T-helper 2 cell (primary cell): ENCODE data around the gene EPG5.
"Not testable (repeated sequence)": the region's sequence is repeated elsewhere in the genome, so short reads cannot be mapped to it uniquely, and the experiment has no call there.

ENCODE experiments used
- DNase-seq, 5 experiments: peaks; one replicate each; pipeline versions ENCODE4 v3.0.0 to v3.0.0-alpha.2; 2012 to 2022

EPG5 gene

DNA sequence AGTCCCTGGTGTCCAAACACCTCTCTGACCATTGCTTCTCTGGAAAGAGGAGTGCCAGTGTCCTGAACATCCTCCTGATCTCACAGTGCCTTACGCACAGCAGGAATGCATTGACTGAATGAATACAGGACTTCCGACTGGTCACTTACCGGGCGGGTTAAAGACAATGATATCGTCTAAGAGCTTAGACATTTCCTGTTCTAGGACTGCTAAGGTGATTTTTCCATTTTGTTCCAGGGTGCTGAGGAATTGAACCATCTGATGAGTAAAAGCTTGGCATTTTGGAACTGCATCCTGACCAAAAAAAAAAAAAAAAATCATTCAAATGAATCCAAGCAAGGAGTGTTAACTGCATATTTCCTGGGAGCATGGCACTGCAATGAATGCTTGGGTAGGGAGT, 101.7 kb downstream of the EPG5 start:
- no peak for DNase-seq

DNA sequence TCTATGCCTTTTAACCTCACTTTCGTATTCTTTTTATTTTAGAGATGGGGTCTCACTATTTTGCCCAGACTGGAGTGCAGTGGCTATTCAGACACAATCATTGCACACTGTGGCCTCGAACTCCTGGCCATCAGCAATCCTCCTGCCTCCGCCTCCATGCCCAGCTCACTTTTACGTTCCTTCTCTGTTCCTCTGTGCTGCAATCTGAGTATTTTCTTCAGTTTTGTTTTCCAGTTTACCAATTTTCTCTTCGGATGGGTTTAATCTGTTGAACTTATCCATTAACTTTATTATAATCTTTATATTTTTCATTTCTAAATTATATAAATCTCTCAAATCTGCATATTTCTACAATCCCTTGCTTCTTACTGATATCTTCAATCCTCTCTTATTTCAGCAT, 103.0 kb downstream of the EPG5 start:
- DNase-seq = no peak

DNA sequence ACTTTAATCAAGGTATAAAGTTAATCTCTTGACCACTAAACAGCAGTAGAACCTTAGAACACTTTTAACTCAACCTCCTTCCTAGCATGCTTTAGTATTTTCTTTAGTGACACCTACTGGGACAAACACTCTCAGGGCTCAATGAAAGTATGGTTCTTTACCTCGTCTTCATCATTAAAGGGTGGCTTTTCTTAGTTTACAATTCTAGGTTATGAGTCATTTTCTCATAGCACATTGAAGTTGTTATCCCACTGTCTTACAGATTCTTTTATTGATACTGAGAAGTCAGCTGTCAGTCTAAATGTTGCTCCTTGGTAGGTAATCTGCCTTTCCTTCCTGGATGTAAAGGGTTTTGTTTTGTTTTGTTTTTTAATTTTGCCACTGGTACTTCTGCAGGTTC, 103.7 kb downstream of the EPG5 start:
- peak in 1 of 5 experiments; percentile 6 for DNase-seq

DNA sequence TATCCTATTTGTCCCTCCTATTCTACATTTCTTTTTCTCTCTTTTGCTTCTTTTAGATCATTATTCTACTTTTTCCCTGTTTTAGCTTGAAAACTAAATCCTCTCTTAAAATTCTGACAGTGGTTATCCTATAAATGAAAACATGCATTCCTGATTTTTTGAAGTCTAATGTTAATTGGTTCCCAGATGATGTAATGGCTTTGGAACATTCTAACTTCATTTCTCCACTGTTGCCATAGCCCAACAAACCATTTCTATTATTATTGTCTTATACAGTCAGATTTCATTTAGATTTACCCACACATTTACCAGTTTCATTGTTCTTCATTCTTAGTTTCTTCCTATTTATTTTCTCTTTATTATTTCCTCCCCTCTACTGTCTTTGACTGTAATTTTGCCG, 105.2 kb downstream of the EPG5 start:
- DNase-seq = no peak

DNA sequence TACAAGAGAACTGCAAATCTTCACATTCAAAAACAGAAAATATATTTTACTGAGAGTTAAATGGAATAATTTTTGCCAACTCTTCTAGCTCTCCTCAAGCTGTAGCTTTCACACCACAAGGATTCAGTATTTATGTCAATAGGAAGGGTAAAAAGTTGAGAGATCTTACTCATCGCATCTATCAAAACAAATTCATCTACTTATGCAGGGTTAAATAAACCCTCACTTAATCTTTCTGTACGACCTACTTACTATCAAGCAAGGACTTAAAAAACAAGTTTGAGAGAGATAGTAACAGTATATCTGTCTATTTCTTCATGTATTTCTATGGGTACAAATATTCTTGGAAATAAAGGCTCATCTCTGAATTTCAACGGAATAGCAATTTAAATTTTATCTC, 106.2 kb downstream of the EPG5 start:
- DNase-seq = no peak

DNA sequence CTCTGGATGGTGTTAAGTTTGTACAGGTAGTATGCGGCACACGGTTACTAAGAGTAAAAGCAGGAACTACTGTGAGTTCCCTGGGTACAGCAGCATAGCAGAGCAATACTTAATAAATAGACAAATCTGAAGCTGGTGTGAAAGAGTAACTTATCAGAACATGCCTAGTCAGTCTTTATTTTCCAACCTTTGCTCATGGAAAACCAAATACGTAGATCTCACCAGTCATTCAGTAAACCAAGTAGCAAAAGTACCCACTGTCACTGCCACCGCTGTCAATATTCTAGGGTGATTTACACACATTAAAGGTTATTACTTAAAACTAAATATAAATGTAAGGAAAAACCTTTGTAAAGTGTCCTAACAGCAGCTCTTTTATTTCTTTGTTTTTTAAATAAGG, 106.6 kb downstream of the EPG5 start:
- no peak for DNase-seq

DNA sequence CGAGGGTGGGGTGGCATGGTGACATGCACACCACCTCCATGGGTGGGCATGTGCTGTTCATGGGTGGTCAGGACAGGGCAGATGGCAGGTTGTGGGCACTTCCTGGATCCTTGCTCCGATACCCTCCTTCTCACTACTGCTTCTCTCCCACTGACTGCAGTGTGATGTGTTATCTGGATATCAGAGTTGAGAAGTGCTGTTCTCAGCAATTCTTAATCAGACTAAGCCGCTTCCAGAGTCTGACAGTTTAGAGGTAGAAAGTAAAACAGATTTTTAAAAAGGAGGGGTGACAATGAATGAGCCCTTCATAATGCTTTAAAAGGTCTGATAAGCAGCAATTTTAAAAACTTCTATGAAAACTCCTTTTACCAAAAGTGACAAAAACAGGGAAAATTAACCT, 107.8 kb downstream of the EPG5 start:
- DNase-seq = no peak

DNA sequence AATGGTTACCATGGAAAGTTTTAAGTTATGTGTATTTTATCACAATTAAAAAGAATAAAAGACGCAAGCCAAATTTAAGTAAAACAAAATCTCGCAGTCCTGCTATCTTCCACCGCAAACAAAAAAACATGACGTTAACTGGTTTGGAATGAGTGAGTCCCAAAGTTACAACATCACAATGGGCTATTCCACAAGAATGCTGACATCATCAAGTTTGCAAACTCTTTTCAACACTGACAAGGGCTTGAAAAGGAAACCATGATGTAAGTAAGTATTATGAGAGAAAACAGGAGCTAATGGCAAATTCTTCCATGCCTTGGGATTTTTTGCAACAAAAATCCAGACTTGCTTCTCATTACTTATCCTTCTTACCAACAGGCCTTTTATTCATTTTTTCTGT, 110.6 kb downstream of the EPG5 start:
- no peak for DNase-seq

DNA sequence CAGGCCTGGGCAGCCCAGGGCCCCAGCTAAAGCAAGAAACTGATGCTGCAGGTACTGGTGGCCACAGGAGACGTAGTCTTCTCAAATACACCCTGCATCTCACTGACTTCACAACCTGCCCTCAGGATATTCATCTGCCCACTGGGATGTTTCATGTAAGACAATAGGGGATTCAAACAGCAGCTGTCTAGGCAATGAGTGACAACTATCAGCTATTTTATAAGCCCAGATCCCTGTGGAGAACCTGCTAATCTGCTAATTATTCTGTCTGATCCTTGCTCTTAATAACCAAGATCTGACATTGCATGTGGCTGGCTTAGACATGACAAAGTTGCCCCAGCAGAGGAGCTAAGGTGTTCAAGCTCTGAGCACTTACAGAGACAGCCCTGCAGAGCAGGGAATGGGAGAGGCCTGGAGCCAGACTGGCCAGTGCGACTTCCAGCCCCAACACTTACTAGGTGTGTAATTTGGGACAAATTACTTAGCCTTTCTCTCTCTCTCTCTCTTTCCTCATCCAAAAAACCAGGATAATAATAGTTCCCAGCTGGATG, 113.0 kb downstream of the EPG5 start:
- DNase-seq = no peak

DNA sequence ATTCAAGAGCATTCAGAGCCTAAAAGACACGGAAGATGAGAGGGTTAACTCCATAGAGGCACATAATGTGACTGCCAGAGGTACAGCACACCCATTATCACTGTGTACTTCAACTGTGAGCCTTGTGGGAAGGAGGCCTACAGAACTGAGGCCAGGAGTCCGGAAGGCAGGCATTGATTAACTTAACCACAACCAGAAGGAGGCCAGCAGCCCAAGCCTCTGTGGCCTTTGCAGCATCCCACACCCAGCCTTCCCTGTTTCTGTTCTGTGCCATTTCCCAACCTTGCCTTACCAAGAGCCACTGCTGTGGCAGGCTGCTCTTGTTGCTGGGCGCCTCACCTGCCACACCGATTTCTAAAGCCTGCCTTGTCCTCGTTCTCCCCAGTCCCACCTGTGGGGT, 114.5 kb downstream of the EPG5 start:
- DNase-seq = no peak

DNA sequence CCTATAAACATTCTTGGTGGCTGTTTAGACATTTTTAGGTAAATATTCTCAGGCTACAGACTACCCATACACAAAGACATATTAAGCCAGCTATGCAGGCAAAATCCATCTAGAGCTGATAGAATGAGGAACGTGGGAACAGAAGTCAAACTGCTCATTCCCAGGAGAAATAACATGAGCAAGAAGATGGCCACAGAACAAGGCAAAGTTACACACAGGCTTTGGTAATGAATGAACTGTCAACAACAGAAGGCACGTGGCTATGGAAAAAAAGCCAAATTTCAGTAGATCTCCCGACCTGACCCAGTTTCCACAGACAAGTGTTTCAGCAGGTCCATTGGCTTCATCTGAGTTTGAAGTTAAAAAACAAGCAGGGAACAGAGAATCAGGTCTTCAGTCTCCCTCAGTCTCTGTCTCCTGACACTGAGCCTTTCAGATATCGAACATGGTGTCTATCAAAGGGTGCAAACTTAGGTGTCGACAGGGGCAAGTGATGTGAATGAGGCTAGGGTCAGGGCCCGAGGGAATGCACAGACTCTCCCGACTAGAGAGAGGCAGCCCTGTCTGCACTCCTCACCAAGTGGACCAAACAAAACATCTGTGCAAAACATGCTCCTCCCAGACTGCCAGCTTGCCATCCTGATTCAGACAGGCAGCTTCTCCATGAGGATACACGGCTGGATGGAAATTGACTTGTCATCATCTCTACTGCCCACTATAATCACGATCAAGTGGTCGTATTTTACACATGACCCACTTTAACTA, 115.8 kb downstream of the EPG5 start:
- DNase-seq = no peak

DNA sequence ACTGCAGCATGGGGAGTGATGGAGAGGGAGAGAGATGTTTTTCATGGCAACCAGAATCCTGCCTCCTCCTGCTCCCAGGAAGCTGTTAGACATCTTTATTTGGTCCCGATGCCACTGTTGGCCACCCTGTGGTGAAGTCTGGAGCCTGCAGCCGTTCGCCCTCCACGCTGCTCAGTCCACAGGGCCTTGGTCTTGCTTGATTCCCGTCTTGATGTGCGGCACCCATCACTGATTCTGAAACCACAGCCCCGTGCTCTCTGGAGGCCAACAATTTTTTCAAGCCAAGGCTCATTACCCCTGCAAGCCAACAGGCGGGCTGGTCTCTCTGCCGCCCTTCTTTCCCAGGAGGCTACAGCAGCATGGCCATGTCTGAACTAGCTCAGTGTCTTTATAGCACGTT, 117.1 kb downstream of the EPG5 start:
- no peak for DNase-seq

DNA sequence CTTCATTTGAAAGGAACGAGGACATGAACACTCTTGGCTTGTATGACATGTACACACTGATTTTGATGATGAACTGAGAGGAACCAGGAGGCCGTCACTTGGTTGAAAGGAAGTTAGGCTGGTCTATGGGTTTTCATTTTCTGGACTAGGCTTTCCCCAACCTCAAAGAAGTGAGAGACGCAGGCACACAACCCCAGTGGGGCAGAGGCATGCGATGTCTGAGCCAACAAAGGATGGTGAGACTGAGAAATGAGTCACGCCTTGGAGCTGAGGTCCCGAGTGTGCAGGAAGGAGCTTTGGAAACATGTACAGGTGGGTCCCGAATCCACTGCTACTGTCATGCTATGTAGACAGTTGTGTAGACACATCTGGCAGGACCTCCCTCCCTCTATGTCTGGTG, 117.6 kb downstream of the EPG5 start:
- DNase-seq = no peak

DNA sequence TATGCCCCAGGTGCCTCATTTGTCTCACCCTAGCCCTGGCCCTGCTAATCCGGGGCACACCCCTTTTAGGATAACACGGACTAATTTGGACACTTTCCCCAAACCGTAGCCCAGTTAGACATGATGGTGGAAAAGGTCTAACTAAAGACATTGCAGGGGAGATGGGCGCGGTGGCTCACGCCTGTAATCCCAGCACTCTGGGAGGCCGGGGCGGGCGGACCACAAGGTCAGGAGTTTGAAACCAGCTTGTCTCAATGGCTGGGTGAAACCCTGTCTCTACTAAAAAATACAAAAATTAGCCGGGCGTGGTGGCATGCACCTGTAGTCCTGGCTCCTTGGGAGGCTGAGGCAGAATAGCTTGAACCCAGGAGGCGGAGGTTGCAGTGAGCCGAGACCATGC, 118.5 kb downstream of the EPG5 start:
- not testable (repeated sequence) for DNase-seq

DNA sequence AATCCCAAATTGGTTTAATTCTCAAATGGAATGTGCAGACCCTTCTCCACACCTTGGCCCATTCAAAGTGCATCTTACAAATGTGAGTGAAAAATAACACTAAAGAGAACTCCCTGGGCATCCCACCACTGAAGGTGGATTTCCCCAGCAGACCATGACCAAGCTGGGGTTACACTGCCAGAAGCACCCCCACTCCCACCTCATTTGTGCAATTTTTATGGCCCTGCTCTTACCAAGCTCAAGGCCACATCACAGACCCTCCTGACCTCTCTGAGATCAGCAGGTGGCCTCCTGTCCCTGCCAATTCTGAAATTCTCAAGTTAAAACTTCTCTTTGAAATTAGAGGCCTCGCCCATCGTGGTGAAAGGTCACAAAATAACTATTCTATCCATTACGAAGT, 120.0 kb downstream of the EPG5 start:
- no peak for DNase-seq

DNA sequence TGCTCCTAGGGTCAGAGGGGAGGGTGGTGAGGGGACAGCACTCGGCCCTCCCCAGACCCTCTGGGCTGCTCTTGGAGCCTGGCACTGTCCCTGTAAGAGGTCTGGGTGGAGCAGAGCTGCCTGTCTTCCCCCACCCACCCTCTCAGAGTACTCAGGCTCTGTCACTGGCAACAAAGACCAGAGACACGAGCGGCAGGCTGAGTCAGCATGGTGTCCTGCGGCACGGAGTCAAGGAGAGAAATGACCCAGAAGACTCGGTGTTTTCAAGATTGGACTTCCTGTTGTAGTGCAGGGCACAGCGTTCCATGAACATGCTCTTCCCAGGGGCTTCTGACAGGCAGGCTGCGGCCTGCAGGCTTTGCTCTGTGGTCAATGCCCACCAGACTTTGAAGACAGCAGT, 121.7 kb downstream of the EPG5 start:
- no peak for DNase-seq

DNA sequence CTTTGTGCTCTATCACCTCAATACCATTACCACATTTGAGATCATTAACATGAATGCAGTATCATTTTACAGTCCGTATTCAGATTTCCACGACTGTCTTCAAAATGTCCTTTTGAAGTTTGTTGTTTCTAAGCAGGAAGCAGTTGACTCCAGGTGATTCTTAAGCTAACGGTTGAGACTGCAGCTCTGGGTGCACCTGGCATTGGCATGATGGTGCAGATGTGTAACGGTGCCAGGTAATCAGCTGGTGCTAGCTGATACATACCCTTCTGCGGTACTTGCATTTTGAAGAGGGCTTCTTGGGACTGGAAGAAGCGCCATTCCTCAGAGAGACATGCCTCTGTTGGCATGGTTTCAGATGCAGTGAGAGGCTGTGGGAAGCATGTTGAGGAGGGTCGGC, 122.2 kb downstream of the EPG5 start:
- no peak for DNase-seq

DNA sequence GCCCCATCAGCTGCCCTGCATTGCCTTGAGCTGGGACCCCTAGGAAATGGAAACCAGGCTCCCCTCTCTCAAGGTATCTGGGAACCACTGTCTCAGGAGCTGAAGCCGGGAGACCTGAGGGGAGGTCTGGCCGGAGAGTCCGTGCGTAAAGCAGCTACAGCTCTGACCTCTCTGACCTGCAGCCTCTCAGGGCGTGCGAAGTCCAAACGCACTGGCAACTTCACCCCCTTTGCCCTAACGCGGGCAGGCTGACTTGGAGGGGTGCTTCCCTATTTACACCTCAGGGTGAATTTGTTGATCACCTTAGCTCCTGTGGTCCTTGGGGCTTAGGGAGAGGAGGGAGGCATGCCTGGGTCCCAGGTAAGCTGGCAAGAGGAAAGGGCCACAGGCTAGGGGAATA, 124.1 kb downstream of the EPG5 start:
- DNase-seq = no peak

DNA sequence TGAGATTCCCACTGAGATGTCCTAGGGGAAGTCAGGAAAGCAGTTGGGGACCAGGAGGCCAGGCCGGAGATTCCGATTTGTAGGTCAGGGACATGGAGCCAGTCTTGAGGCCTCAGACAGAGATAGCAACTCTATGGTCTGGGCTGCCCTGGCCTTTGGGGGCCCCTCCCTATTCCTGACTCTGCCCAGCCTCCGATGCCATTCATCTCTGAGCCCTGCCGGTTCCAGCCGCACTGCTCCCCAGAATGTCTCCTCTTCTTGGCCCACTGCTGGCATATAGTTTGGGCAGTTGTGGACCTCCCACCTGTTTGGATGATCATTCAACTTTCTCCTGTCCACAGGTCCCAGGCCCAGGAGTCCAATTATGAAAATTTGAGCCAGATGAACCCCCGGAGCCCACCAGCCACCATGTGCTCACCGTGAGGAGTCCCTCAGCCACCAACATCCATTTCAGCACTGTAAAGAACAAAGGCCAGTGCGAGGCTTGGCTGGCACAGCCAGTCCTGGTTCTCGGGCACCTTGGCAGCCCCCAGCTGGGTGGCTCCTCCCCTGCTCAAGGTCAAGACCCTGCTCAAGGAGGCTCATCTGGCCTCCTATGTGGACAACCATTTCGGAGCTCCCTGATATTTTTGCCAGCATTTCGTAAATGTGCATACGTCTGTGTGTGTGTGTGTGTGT, 125.2 kb downstream of the EPG5 start:
- DNase-seq = no peak

DNA sequence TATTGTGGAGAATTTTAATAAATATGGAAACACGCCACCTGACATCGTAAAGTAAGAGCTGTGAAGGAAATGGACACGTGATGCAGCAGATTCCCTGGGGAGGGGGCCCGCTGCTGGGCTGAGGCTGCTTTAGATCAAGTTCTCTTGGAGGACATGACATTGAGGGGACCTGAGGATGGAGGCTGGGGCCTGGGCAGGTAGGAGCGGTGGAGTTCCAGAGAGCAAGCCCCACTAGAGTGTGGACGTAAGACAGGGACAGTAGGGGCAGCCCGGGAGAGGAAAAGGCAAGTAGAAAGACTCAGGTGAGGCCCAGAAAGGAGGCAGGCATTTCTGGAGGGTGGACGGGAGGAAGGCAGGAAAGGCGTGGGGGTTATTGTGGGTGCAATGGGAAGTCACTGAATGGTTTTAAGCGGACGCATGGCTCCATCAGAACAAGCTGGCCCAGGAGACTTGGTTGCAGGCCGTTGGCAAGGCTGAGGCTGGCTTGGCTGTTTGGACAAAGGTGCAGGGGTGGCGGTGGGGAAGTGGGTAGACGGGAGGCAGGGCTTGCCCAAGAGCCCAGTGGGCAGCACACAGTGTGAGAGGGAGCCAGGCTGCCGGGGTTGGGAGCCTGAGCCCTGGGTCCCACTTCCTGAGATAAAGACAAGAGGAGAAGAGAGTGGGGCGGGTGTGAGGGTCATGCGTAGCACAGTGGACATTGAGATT, 125.9 kb downstream of the EPG5 start:
- DNase-seq = no peak

DNA sequence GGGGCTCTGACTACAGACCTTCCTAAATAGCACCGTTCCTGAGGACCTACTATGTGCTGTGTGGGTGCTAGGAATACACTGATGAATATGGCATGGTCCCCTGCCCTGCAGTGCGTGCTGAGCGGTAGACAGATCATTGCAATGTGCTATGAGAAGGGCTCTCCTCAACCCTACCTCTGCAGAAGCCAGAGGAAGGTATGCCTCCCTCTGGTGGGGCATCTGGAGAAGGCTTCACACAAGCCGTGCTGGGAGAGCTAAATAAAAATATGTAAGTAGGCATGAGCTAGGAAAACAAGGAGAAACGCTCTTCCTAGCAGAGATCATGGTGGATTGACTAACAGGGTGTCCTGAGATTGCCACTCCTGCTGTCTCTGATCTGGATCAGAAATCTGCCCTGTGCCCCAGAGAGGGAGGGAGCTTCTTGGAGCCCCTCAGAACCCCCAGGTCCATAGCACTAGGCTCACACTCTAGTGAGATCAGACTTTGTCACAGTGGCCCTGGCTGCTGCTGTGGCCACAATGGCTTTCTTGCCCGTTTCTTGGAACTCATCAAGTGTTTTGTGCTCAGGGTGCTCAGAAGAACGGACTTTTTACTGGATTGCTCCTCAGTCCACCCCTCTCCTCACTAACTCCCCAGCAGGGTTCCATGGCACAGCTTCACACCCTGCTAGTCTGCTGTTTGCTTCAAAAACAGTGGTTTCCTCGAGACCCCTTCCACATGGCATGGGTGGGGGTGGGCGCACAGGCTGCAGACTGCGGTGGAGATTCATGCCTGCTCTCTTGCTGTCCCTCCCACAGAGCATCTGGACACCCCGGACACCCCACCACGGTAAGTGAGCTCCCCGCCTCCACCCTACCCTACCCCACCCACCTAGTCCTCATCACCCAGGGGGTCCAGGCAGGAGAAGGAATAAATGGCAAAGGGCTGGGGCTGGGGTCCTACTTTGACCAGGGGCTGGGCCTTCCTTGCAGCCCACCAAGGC, 127.4 kb downstream of the EPG5 start:
- peak in 1 of 5 experiments; percentile 49 for DNase-seq

DNA sequence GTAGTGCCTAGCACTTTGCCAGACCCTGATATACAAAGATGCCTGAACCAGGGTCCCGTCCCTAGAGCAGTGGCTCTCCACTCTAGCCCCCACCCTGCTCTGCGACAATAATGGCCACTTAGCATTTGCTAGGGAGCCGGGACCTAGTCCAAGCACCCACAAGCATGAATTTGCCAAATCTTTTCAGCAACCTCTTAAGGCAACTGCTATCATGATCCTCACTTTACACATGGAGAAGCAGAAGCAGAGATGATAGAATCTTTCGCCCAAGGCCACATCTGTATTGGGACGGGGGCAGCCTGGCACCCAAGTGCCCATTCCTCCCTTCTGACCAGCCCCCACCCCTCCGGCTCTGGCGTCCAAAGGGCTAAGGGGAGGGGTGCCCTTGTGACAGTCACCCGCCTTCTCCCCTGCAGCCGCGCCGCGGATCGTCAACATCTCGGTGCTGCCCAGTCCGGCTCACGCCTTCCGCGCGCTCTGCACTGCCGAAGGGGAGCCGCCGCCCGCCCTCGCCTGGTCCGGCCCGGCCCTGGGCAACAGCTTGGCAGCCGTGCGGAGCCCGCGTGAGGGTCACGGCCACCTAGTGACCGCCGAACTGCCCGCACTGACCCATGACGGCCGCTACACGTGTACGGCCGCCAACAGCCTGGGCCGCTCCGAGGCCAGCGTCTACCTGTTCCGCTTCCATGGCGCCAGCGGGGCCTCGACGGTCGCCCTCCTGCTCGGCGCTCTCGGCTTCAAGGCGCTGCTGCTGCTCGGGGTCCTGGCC, 128.6 kb downstream of the EPG5 start:
- DNase-seq = no peak
